Astrocyte of the hippocampus (primary cell): Measurements from ENCODE around the gene SCAI.
"Not testable (repeated sequence)": the region's sequence is repeated elsewhere in the genome, so short reads cannot be mapped to it uniquely, and the experiment has no call there.

Experiments
- DNase-seq: peaks from one replicate; pipeline ENCODE4 v3.0.0; 2011; ENCODE audit warnings: low read depth, low spot score

Gene SCAI

DNA sequence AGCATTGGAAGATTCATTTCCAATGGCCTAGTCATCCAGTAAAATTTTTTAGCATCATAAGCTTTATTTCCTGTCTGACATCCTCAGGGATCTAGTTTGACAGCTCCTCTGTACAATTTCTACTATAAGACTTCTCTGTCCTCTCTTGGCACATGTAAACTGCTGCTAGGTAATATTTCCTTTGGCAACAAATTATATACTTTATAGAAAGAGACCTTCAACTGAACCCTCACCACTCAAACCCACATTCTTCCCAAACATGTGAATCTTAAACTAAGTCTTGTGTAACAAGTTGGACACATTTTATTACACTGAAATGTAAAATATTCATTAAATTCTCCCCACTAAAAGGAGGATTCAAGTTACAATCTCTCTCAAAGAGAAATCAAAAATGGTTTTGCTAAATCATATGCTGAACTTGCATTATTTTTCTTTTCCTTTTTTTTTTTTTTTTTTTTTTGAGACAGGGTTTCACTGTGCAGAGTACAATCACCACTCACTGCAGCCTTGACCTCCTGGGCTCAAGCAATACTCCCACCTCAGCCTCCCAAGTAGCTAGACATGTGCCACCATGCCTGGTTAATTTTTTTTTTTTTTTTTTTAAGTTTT lies 36.9 kb downstream of the SCAI start:
- peak; percentile 32 for DNase-seq

DNA sequence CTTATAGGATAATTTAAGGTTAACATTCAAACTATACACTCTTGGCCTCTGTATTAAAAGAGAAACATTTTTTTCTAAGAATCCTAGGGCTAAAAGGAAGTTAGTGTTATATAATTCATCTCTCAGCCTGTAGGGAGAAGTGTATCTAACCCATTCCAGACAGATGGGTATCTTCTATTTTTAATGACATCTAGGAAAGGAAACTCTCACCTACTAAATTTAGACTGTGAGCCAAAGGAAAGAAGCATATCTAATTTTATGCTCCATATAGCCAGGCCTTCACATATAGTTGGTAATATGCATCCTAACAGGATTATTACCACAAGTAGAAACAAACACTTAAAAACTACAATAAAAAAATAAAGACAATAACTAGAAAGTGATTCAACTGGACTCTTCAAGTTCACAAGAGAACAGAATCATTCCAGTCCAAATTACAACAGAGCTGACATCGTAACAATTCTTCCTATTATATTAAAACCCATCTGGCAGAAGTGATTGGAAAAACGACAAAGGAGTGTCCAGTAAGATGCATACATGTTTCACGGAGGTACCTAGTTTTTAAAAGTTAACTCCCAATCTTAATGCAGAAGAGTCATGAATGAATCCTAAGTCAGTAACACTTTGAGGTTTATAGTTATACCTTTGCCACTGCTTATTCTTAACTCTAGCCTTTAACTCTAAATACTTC lies 39.4 kb downstream of the SCAI start:
- no peak for DNase-seq

DNA sequence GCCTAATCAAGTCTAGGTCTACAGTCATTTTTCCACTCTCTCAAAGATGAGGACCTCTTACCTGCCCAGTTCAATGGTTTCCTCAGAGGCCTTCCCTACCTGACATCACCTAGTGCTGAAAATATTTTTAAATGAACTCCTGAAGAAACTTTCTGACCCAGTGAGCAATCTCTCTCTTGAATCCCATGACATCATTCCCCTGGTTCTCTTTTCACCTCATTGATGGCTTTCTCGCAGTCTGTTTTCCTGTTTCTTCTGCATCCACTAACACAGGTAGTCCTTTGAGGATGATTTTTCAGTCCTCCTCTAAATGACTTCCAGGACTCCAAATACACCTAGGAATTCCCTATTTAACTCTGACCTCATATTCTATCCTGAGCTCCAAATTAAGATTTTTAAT lies 40.3 kb downstream of the SCAI start:
- DNase-seq: no peak

DNA sequence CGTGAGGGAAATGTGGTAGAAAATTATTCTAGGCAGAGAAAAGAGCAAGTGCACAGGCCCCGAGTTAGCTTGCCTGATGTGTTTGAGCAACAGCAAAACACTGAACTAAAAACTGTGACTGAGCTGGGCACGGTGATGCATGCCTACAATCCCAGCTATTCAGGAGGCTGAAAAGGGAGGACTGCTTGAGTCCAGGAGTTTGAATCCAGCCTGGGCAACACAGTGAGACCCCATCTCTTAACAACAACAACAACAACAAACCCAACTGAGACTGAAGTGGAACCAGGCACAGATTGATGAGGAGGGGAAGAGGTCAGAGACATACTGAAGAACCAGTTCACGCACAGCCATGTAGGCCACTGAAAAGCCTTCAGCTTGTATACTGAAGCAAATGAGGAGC lies 42.5 kb downstream of the SCAI start:
- DNase-seq: no peak

DNA sequence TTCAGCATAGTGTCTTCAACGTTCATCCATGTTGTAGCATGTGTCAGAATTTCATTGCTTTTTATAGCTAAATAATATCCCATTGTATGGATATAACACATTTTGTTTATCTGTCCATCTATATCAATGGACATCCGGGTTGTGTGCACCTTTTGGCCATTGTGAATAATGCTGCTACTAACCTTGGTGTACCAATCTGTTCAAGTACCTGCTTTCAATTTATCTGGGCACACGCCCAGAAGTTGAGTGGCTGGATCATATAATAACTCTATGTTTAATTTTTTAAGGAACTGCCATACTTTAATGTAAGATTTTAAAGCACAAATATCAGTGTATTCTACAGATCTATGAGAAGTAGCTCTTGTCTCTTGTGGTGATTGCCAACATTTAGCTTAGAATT lies 43.5 kb downstream of the SCAI start:
- DNase-seq: no peak

DNA sequence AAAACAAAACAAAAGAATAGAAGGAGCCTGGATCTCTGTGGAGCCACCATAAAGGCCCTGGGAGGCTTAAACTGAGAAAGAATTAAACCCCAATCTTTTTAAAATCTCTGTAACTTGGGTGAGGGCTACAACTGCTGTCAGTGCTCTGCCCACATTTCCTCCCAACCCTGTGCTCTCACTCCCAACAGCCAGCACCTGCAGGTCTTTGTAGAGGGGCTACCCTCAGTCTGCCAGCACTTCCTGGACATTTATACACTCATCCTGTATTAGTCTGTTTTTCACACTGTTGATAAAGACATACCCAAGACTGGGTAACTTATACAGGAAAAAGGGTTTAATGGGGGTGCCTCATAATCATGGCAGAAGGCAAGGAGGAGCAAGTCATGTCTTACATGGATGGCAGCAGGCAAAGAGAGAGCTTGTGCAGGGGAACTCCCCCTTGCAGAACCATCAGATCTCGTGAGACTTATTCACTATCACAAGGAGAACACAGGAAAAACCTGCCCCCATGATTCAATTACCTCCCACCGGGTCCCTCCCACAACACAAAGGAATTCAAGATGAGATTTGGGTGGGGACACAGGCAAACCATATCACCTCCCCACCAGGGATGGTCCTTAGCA lies 47.4 kb downstream of the SCAI start:
- DNase-seq: no peak

GRCh38 chr9:125091121-125091520 lies 52.2 kb downstream of the SCAI start:
- DNase-seq: peak; percentile 21

DNA sequence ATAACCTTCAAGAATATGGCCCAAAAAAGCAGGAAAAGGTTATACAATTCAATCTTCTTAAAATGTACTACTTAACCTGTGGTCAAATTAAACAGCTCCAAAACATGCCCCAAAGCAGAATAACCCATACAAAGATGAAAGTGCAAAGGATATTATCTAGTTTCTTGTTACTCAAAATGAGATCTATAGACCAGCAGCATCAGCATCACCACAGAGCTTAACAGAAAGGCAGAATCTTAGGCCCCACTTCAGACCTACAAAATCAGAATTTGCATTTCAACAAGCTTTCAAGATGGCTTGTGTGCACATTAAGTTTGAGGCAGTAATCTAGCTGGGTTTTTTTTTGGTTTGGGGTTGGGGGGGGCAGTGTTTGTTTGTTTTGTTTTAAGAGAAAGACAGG lies 54.0 kb downstream of the SCAI start:
- DNase-seq: no peak

DNA sequence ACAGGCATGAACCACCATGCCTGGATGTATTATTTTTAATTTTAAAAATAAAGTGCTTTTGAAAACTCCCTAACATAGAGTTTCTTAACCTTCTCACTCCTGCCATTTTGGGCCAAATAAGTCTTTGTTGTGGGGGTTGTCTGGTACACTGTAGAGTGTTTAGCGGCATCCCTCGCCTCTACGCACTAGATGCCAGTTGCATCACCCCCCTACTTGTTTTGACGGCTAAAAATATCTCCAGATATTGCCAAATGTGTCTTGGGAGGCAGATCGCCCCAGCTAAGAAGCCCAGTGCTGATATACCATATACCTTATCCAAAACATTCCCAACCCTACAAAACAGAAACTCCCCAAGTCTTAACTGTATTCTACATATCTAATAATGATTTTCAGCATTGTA lies 54.6 kb downstream of the SCAI start:
- DNase-seq: no peak

- DNase-seq: no peak
These were observed 57.4 kb downstream of the SCAI start for GRCh38 chr9:125085703-125086477.

DNA sequence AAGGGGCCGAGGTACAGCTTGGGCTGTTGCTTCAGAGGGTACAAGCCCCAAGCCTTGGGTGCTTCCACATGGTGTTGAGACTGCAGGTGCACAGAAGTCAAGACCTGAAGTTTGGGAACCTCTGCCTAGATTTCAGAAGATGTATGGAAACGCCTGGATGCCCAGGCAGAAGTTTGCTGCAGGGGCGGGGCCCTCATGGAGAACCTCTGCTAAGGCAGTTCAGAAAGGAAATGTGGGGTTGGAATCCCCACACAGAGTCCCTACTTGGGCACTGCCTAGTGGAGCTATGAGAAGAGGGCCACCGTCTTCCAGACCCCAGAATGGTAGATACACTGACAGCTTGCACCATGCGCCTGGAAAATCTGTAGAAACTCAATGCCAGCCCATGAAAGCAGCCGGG lies 61.1 kb downstream of the SCAI start:
- DNase-seq: not testable (repeated sequence)

DNA sequence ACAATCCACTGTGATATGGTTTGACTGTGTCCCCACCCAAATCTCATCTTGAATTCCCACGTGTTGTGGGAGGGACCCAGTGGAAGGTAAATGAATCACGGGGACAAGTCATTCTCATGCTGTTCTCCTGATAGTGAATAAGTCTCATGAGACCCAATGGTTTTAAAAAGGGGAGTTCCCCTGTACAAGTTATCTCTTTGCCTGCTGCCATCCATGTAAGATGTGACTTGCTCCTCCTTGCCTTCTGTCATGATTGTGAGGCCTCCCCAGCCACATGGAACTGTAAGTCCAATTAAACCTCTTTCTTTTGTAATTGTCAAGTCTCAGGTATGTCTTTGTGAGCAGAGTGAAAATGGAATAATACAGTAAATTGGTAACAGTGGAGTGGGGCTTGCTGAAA lies 62.5 kb downstream of the SCAI start:
- not testable (repeated sequence) for DNase-seq

DNA sequence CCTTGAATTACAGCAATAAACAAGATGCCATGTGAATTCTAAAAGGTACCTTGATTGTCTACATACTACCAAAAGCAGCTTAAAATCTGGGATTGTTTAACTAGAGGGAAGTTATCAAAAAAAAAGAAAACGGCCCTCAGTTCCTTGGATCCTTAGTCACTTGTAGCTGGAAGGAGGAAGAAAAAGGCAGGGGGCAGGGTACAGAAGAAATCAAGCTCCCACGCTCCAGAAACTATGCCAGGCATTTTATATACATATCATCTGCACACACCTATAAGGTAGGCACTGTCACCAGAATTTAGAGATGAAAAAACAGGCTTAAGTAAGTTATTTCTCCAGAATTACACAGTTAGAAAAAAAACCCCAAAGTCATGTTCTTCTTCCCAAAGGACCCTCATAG lies 63.4 kb downstream of the SCAI start:
- no peak for DNase-seq

GRCh38 chr9:125075997-125076396 lies 67.3 kb downstream of the SCAI start:
- no peak for DNase-seq

GRCh38 chr9:125074976-125075375 lies 68.4 kb downstream of the SCAI start:
- no peak for DNase-seq

DNA sequence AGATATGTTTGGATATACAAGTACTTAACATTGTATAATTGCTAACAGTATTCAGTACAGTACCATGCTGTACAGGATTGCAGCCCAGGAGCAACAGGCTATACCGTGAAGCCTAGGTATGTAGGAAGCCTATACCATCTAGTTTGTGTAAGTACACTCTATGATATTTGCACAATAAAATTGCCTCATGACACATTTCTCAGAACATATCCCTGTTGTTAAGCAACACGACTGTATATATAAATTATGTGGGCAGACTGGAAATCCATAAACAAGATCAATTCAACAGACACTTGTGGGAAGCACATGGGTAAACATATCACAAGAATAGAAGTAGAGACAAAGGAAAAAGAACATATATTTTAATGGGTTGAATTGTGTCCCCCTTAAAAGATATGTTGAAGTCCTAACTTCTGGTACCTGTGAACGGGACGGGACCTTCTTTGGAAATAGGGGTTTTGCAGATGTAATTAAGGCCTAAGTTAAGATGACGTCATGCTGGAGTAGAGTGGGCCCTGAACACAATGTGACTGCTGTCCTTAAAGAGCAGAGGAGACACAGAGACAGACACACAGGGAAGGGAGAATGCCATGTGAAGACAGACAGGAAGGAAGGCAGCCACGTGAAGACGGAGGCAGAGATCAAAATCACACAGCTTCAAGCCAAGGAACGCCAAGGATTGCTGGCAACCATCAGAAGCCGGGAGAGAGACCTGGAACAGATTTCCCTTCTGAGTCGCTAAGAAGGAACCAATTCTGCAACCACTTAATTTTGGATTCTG lies 76.3 kb downstream of the SCAI start:
- peak; percentile 34 for DNase-seq

GRCh38 chr9:125061391-125061790 lies 81.9 kb downstream of the SCAI start:
- DNase-seq: no peak

DNA sequence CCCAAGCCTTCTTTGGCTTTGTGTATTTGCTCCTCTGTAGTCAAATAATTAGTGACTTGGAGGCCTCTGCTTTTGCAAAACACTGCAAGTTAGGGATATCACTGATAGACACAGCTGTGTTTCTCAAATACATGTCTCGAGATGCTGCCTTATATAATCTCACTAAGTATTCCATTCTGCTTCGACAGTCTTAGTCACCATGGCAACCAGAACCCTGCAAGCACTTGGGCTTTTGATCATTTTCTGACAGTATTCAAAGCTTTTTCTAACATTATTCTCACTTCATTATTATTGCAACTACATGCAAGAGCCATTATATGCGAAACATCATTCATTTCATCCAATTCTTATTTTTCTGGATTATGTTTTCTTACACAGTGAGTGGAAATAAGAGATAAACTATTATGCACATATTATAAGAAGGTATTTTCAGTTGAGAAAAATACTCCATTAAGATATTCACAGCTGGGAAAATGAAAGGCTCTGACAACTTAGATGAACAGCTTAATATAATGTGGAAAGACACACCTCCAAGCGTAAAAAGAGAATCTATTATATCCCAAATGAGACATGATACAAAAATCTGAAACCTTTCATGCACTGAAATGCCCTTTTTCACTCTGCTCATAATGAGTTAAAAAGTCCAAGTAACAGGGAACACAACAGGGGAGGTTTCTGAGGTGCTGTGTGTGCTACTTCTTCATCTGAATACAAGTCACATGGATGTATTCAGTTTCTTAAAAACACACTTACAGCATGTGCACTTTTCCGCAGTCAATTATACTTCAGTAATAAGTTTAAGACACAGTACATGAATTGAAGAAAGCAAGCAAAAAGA lies 93.9 kb downstream of the SCAI start:
- peak; percentile 37 for DNase-seq

DNA sequence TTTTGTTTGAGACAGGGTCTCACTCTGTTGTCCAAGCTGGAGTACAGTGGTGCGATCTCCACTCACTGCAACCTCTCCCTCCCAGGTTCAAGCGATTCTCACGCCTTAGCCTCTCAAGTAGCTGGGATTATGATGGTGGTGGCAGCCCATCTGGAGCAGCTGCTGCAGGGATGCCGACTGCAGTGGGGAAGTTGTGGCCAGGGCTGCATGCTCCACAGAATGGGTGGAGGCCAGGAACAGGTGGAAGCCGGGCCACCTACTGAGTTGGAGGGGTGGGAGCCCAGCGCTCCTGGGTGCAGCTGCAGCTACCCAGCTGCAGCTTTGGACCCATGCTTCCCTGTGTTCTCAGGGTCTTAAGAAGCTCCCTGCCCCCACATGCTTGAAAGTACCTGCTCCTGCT lies 99.7 kb downstream of the SCAI start:
- DNase-seq: no peak

GRCh38 chr9:125043148-125043547 lies 100.2 kb downstream of the SCAI start:
- no peak for DNase-seq

DNA sequence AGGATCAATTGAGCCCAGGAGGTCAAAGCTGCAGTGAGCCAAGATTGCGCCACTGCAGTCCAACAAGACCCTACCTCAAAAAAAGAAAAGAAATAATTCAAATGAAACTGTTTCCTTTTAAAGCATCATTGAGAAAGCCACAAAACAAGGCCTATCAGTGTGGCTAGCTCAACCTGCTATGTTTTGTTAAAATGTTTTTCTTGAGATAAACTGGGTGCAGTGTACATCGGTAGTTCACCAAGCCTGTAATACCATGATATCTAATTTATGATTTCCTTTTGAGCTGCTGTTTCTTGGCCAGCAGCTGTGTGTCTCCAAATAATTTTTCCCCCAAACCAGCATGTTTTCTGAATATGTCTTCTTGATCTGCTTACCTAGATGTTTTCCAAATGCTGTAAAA lies 105.2 kb downstream of the SCAI start:
- no peak for DNase-seq
